ENCODE measurements around the gene PPIC. TPM values are rescaled to one million over a fixed set of nuclear protein-coding genes. Genes with fewer than 3 reads are reported as not detected.

The PPIC gene
- total RNA-seq, 1 experiment from 2014 or later, result 45.8 TPM

DNA sequence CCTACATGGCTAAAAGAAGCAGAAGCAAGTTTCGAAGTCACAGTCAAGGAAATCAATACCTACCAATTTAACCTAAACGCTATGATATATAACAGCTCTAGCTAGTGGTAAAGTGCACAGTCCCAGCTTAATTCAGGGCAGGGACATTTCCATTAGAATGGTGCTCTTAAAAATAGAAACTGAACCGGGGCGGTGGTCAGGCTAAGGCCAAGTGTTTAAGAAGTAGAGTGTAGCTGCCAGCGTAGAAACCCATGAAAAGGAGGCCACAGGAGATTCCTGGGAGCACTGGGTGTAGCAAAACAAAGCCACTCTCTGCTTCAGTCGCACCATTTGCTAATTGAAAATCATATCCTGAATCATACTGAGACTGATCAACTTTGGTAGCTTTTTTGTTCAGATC is 28.8 kb downstream of the PPIC start:
- no peaks in the 10 kb centered on the region for H3K27me3 ChIP-seq (ENCODE audit: control insufficient read depth, insufficient read depth, low read length)
- H3K27ac ChIP-seq (ENCODE audit: low read length), result no peak overlapping the region
- H3K36me3 ChIP-seq (ENCODE audit: control insufficient read depth, insufficient read depth, low read length), result no peaks in the 10 kb centered on the region
- intact Hi-C loops (cut with micrococcal nuclease; ENCODE audit: unreplicated experiment), result loop anchor here (10.0 kb wide), 1 partner anchor 493 kb away; no protein-coding TSS in a partner anchor
- no peaks in the 10 kb centered on the region for H3K9me3 ChIP-seq (ENCODE audit: control insufficient read depth, insufficient read depth, low read depth, low read length)
- no peaks in the 10 kb centered on the region for H3K4me1 ChIP-seq (ENCODE audit: control insufficient read depth, insufficient read depth, low read length)
- ChIA-PET POLR2A (interaction anchor here (1.2 kb wide), 1 partner anchor 27 kb away, joined by 3 read pairs; no protein-coding TSS in a partner anchor), CTCF (no interaction called here)
- H3K4me3 ChIP-seq (ENCODE audit: low read depth in 2 of 2, low read length in 2 of 2), result no peak overlapping the region
- TF ChIP-seq TCF7L2 (IDR thresholded peaks at IDR 0.05; ENCODE audit: low read depth, low read length), result no peak
- no peak for TF ChIP-seq POLR2AphosphoS5 (IDR thresholded peaks at IDR 0.05; ENCODE audit: low read depth, low read length)
- TF ChIP-seq, protein P1, sequence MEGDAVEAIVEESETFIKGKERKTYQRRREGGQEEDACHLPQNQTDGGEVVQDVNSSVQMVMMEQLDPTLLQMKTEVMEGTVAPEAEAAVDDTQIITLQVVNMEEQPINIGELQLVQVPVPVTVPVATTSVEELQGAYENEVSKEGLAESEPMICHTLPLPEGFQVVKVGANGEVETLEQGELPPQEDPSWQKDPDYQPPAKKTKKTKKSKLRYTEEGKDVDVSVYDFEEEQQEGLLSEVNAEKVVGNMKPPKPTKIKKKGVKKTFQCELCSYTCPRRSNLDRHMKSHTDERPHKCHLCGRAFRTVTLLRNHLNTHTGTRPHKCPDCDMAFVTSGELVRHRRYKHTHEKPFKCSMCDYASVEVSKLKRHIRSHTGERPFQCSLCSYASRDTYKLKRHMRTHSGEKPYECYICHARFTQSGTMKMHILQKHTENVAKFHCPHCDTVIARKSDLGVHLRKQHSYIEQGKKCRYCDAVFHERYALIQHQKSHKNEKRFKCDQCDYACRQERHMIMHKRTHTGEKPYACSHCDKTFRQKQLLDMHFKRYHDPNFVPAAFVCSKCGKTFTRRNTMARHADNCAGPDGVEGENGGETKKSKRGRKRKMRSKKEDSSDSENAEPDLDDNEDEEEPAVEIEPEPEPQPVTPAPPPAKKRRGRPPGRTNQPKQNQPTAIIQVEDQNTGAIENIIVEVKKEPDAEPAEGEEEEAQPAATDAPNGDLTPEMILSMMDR (IDR thresholded peaks at IDR 0.05), result no peak
- no peak for TF ChIP-seq REST (IDR thresholded peaks at IDR 0.05; ENCODE audit: insufficient read depth in 1 of 2, low read depth in 2 of 2, low read length in 1 of 2)
- no peak for TF ChIP-seq SIN3A (IDR thresholded peaks at IDR 0.05; ENCODE audit: borderline replicate concordance, insufficient read depth, low read depth, low read length)
- ATAC-seq (no peak), DNase-seq (ENCODE audit: low read depth, low spot score) (no peak)
- BruUV-seq (replicated peaks), result no TSS peak
- in situ Hi-C loops (cut with HindIII; ENCODE audit: low pct_unique_long_range_greater_than_20kb, low sequenced_read_pairs), result no loop called here

DNA sequence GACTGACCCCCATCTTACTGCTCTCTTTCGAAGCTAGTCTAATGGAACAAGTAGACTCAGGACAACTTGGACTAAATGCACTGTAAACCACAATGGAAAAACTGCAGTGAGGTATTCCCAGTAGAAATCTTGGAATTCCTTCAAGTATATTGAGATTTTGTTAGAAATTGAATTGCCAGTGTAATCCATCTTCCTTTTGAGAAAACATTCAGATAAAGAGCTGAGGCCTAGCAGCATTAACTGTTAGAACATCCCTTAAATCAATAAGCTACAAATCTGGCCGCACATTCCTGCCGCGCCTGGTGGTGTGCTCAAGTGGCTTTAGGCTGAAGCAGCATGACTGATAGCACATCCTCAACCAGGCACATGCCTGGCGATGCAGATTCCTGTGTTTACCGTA is 29.3 kb downstream of the PPIC start:
- Histone ChIP-seq H3K9me3 (ENCODE audit: control insufficient read depth, insufficient read depth, low read depth, low read length) (no peaks in the 10 kb centered on the region), H3K36me3 (ENCODE audit: control insufficient read depth, insufficient read depth, low read length) (no peaks in the 10 kb centered on the region), H3K27ac (ENCODE audit: low read length) (no peak overlapping the region), H3K27me3 (ENCODE audit: control insufficient read depth, insufficient read depth, low read length) (no peaks in the 10 kb centered on the region), H3K4me3 (ENCODE audit: low read depth in 2 of 2, low read length in 2 of 2) (no peak overlapping the region), H3K4me1 (ENCODE audit: control insufficient read depth, insufficient read depth, low read length) (no peaks in the 10 kb centered on the region)
- no peak for TF ChIP-seq TCF7L2 (IDR thresholded peaks at IDR 0.05; ENCODE audit: low read depth, low read length)
- no peak for TF ChIP-seq POLR2AphosphoS5 (IDR thresholded peaks at IDR 0.05; ENCODE audit: low read depth, low read length)
- TF ChIP-seq SIN3A (IDR thresholded peaks at IDR 0.05; ENCODE audit: borderline replicate concordance, insufficient read depth, low read depth, low read length), result no peak
- TF ChIP-seq, protein P1 (IDR thresholded peaks at IDR 0.05), result no peak
- no peak for TF ChIP-seq REST (IDR thresholded peaks at IDR 0.05; ENCODE audit: insufficient read depth in 1 of 2, low read depth in 2 of 2, low read length in 1 of 2)
- in situ Hi-C loops (cut with HindIII; ENCODE audit: low pct_unique_long_range_greater_than_20kb, low sequenced_read_pairs), result no loop called here
- ChIA-PET CTCF (no interaction called here), POLR2A (interaction anchor here (1.2 kb wide), 1 partner anchor 27 kb away, joined by 3 read pairs; no protein-coding TSS in a partner anchor)
- intact Hi-C loops (cut with micrococcal nuclease; ENCODE audit: unreplicated experiment), result loop anchor here (10.0 kb wide), 1 partner anchor 492 kb away; no protein-coding TSS in a partner anchor
- no TSS peak for BruUV-seq (replicated peaks)
- DNase-seq (ENCODE audit: low read depth, low spot score) (no peak), ATAC-seq (no peak)

Measured in Panc1 (cell line).